ENCODE data around the gene FADS3. TPM values are rescaled to one million over a fixed set of nuclear protein-coding genes. Genes with fewer than 3 reads are reported as not detected.
A peak's percentile ranks its signal among the peaks of the same experiment; 100 is the strongest.

FADS3 gene
- total RNA-seq, 1 donor: 35.9 TPM

- no peak overlapping the region for H3K4me3 ChIP-seq (ENCODE audit: low read depth, low read length)
- no peak for TF ChIP-seq CTCF (IDR thresholded peaks at IDR 0.05; ENCODE audit: insufficient read depth, low read length)
- DNase-seq (ENCODE audit: low read depth): no peak
These were observed 51.6 kb downstream of the FADS3 start for GRCh38 chr11:61839742-61840141.

GRCh38 chr11:61838921-61839320, 52.4 kb downstream of the FADS3 start:
- DNase-seq (ENCODE audit: low read depth): no peak
- TF ChIP-seq CTCF (IDR thresholded peaks at IDR 0.05; ENCODE audit: insufficient read depth, low read length): no peak
- no peak overlapping the region for H3K4me3 ChIP-seq (ENCODE audit: low read depth, low read length)

GRCh38 chr11:61838501-61838900, 52.8 kb downstream of the FADS3 start:
- H3K4me3 ChIP-seq (ENCODE audit: low read depth, low read length): no peak overlapping the region
- TF ChIP-seq CTCF (IDR thresholded peaks at IDR 0.05; ENCODE audit: insufficient read depth, low read length): no peak
- DNase-seq (ENCODE audit: low read depth): no peak

- no peak overlapping the region for H3K4me3 ChIP-seq (ENCODE audit: low read depth, low read length)
- no peak for DNase-seq (ENCODE audit: low read depth)
- no peak for TF ChIP-seq CTCF (IDR thresholded peaks at IDR 0.05; ENCODE audit: insufficient read depth, low read length)
These were observed 53.8 kb downstream of the FADS3 start for GRCh38 chr11:61837411-61838005.

- no peak for DNase-seq (ENCODE audit: low read depth)
- H3K4me3 ChIP-seq (ENCODE audit: low read depth, low read length): no peak overlapping the region
- TF ChIP-seq CTCF (IDR thresholded peaks at IDR 0.05; ENCODE audit: insufficient read depth, low read length): no peak
These were observed 55.2 kb downstream of the FADS3 start for GRCh38 chr11:61836193-61836592.

GRCh38 chr11:61834278-61835048, 56.9 kb downstream of the FADS3 start:
- TF ChIP-seq CTCF (IDR thresholded peaks at IDR 0.05; ENCODE audit: insufficient read depth, low read length): no peak
- DNase-seq (ENCODE audit: low read depth): peak; percentile 87
- no peak overlapping the region for H3K4me3 ChIP-seq (ENCODE audit: low read depth, low read length)

Data from fibroblast of the aortic adventitia (primary cell).